ENCODE measurements around the gene CR1L. TPM values are rescaled to one million over a fixed set of nuclear protein-coding genes. Genes with fewer than 3 reads are reported as not detected.

Gene CR1L
- total RNA-seq, 1 experiment from 2014 or later, result not detected

GRCh38 chr1:207648334-207649209 lies 3.6 kb downstream of the CR1L start:
- Histone ChIP-seq H3K27ac (ENCODE audit: low read length) (no peak overlapping the region), H3K4me1 (ENCODE audit: low read length) (no peaks in the 10 kb centered on the region), H4K20me1 (ENCODE audit: insufficient read depth, low read depth, low read length) (no peaks in the 10 kb centered on the region), H3K9ac (ENCODE audit: low read length) (no peak overlapping the region), H2AFZ (ENCODE audit: low read length) (no peak overlapping the region), H3K9me2 (replicated peaks; ENCODE audit: insufficient read depth, low read length) (no peaks in the 10 kb centered on the region), H3K4me3 (ENCODE audit: low read length) (no peak overlapping the region), H3K27me3 (ENCODE audit: low read length) (no peaks in the 10 kb centered on the region), H3K79me2 (ENCODE audit: low read length) (no peaks in the 10 kb centered on the region), H3K4me2 (ENCODE audit: low read depth, low read length, poor library complexity, severe bottlenecking) (no peak overlapping the region), H3K9me3 (ENCODE audit: low read length) (no peaks in the 10 kb centered on the region), H3K36me3 (ENCODE audit: insufficient read depth, low read length) (no peaks in the 10 kb centered on the region)
- DNase-seq, result no peak

- no peak overlapping the region for H2AFZ ChIP-seq (ENCODE audit: low read length)
- H3K4me1 ChIP-seq (ENCODE audit: low read length), result no peaks in the 10 kb centered on the region
- H4K20me1 ChIP-seq (ENCODE audit: insufficient read depth, low read depth, low read length), result no peaks in the 10 kb centered on the region
- H3K4me2 ChIP-seq (ENCODE audit: low read depth, low read length, poor library complexity, severe bottlenecking), result no peak overlapping the region
- H3K27me3 ChIP-seq (ENCODE audit: low read length), result no peaks in the 10 kb centered on the region
- no peak overlapping the region for H3K4me3 ChIP-seq (ENCODE audit: low read length)
- H3K9me2 ChIP-seq (replicated peaks; ENCODE audit: insufficient read depth, low read length), result no peaks in the 10 kb centered on the region
- no peak overlapping the region for H3K9ac ChIP-seq (ENCODE audit: low read length)
- H3K27ac ChIP-seq (ENCODE audit: low read length), result no peak overlapping the region
- H3K79me2 ChIP-seq (ENCODE audit: low read length), result no peaks in the 10 kb centered on the region
- no peaks in the 10 kb centered on the region for H3K9me3 ChIP-seq (ENCODE audit: low read length)
- no peak for DNase-seq
- H3K36me3 ChIP-seq (ENCODE audit: insufficient read depth, low read length), result no peaks in the 10 kb centered on the region
These were observed 4.3 kb downstream of the CR1L start for GRCh38 chr1:207649210-207649753.

GRCh38 chr1:207649865-207650580 lies 5.1 kb downstream of the CR1L start:
- Histone ChIP-seq H3K4me2 (ENCODE audit: low read depth, low read length, poor library complexity, severe bottlenecking) (no peak overlapping the region), H4K20me1 (ENCODE audit: insufficient read depth, low read depth, low read length) (no peaks in the 10 kb centered on the region), H3K9me3 (ENCODE audit: low read length) (no peaks in the 10 kb centered on the region), H3K79me2 (ENCODE audit: low read length) (no peaks in the 10 kb centered on the region), H3K9me2 (replicated peaks; ENCODE audit: insufficient read depth, low read length) (no peaks in the 10 kb centered on the region), H3K4me1 (ENCODE audit: low read length) (no peaks in the 10 kb centered on the region), H3K4me3 (ENCODE audit: low read length) (no peak overlapping the region), H3K9ac (ENCODE audit: low read length) (no peak overlapping the region), H2AFZ (ENCODE audit: low read length) (no peak overlapping the region), H3K36me3 (ENCODE audit: insufficient read depth, low read length) (no peaks in the 10 kb centered on the region), H3K27me3 (ENCODE audit: low read length) (no peaks in the 10 kb centered on the region), H3K27ac (ENCODE audit: low read length) (no peak overlapping the region)
- DNase-seq, result no peak

DNA sequence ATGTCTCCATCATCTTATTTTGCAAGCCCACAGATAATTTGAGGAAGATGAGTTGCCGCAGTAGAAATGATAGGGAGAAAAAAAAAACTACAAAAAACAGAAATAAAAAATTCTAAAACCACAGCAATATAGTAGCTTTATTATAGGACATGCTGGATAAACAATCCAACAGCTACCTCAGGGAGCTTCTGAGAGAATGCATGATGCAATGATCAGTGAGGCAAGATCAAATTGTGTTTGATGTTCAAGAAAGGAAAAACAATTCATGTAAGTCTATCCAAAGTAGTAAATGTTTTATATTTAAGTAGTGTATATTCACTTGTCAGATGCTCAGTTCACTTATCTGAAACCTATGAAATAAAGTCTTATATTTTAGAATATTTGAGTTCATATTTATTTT lies 6.7 kb downstream of the CR1L start:
- Histone ChIP-seq H3K27me3 (ENCODE audit: low read length) (no peaks in the 10 kb centered on the region), H3K9ac (ENCODE audit: low read length) (no peak overlapping the region), H3K9me2 (replicated peaks; ENCODE audit: insufficient read depth, low read length) (no peaks in the 10 kb centered on the region), H2AFZ (ENCODE audit: low read length) (no peak overlapping the region), H3K36me3 (ENCODE audit: insufficient read depth, low read length) (no peaks in the 10 kb centered on the region), H3K4me2 (ENCODE audit: low read depth, low read length, poor library complexity, severe bottlenecking) (no peak overlapping the region), H4K20me1 (ENCODE audit: insufficient read depth, low read depth, low read length) (no peaks in the 10 kb centered on the region), H3K4me1 (ENCODE audit: low read length) (no peaks in the 10 kb centered on the region), H3K4me3 (ENCODE audit: low read length) (no peak overlapping the region), H3K27ac (ENCODE audit: low read length) (no peak overlapping the region), H3K79me2 (ENCODE audit: low read length) (no peaks in the 10 kb centered on the region), H3K9me3 (ENCODE audit: low read length) (no peaks in the 10 kb centered on the region)
- no peak for DNase-seq

GRCh38 chr1:207654320-207654719 lies 9.4 kb downstream of the CR1L start:
- Histone ChIP-seq H3K4me1 (ENCODE audit: low read length) (no peaks in the 10 kb centered on the region), H3K4me3 (ENCODE audit: low read length) (no peak overlapping the region), H3K9me3 (ENCODE audit: low read length) (no peaks in the 10 kb centered on the region), H3K79me2 (ENCODE audit: low read length) (no peaks in the 10 kb centered on the region), H3K4me2 (ENCODE audit: low read depth, low read length, poor library complexity, severe bottlenecking) (no peak overlapping the region), H3K36me3 (ENCODE audit: insufficient read depth, low read length) (no peaks in the 10 kb centered on the region), H3K9ac (ENCODE audit: low read length) (no peak overlapping the region), H2AFZ (ENCODE audit: low read length) (no peak overlapping the region), H3K27ac (ENCODE audit: low read length) (no peak overlapping the region), H4K20me1 (ENCODE audit: insufficient read depth, low read depth, low read length) (no peaks in the 10 kb centered on the region), H3K27me3 (ENCODE audit: low read length) (no peaks in the 10 kb centered on the region), H3K9me2 (replicated peaks; ENCODE audit: insufficient read depth, low read length) (no peaks in the 10 kb centered on the region)
- no peak for DNase-seq

- Histone ChIP-seq H2AFZ (ENCODE audit: low read length) (no peak overlapping the region), H3K4me1 (ENCODE audit: low read length) (no peaks in the 10 kb centered on the region), H3K9me2 (replicated peaks; ENCODE audit: insufficient read depth, low read length) (no peaks in the 10 kb centered on the region), H3K4me3 (ENCODE audit: low read length) (no peak overlapping the region), H3K9me3 (ENCODE audit: low read length) (no peaks in the 10 kb centered on the region), H3K9ac (ENCODE audit: low read length) (no peak overlapping the region), H3K4me2 (ENCODE audit: low read depth, low read length, poor library complexity, severe bottlenecking) (no peak overlapping the region), H3K27ac (ENCODE audit: low read length) (no peak overlapping the region), H3K36me3 (ENCODE audit: insufficient read depth, low read length) (no peaks in the 10 kb centered on the region), H4K20me1 (ENCODE audit: insufficient read depth, low read depth, low read length) (no peaks in the 10 kb centered on the region), H3K79me2 (ENCODE audit: low read length) (no peaks in the 10 kb centered on the region), H3K27me3 (ENCODE audit: low read length) (no peaks in the 10 kb centered on the region)
- no peak for DNase-seq
These were observed 13.5 kb downstream of the CR1L start for GRCh38 chr1:207658408-207658807.

- Histone ChIP-seq H3K4me1 (ENCODE audit: low read length) (no peaks in the 10 kb centered on the region), H3K9ac (ENCODE audit: low read length) (no peak overlapping the region), H4K20me1 (ENCODE audit: insufficient read depth, low read depth, low read length) (no peaks in the 10 kb centered on the region), H3K4me2 (ENCODE audit: low read depth, low read length, poor library complexity, severe bottlenecking) (no peak overlapping the region), H3K4me3 (ENCODE audit: low read length) (no peak overlapping the region), H3K79me2 (ENCODE audit: low read length) (no peaks in the 10 kb centered on the region), H3K9me2 (replicated peaks; ENCODE audit: insufficient read depth, low read length) (no peaks in the 10 kb centered on the region), H3K36me3 (ENCODE audit: insufficient read depth, low read length) (no peaks in the 10 kb centered on the region), H2AFZ (ENCODE audit: low read length) (no peak overlapping the region), H3K9me3 (ENCODE audit: low read length) (no peaks in the 10 kb centered on the region), H3K27me3 (ENCODE audit: low read length) (no peaks in the 10 kb centered on the region), H3K27ac (ENCODE audit: low read length) (no peak overlapping the region)
- no peak for DNase-seq
These were observed 14.1 kb downstream of the CR1L start for GRCh38 chr1:207658904-207659485.

GRCh38 chr1:207659545-207660153 lies 14.7 kb downstream of the CR1L start:
- Histone ChIP-seq H3K4me3 (ENCODE audit: low read length) (no peak overlapping the region), H3K9me2 (replicated peaks; ENCODE audit: insufficient read depth, low read length) (no peaks in the 10 kb centered on the region), H4K20me1 (ENCODE audit: insufficient read depth, low read depth, low read length) (no peaks in the 10 kb centered on the region), H3K9ac (ENCODE audit: low read length) (no peak overlapping the region), H3K27me3 (ENCODE audit: low read length) (no peaks in the 10 kb centered on the region), H3K4me2 (ENCODE audit: low read depth, low read length, poor library complexity, severe bottlenecking) (no peak overlapping the region), H3K79me2 (ENCODE audit: low read length) (no peaks in the 10 kb centered on the region), H2AFZ (ENCODE audit: low read length) (no peak overlapping the region), H3K9me3 (ENCODE audit: low read length) (no peaks in the 10 kb centered on the region), H3K36me3 (ENCODE audit: insufficient read depth, low read length) (no peaks in the 10 kb centered on the region), H3K4me1 (ENCODE audit: low read length) (no peaks in the 10 kb centered on the region), H3K27ac (ENCODE audit: low read length) (no peak overlapping the region)
- no peak for DNase-seq
